ENCODE measurements around the gene FAM83E. TPM values are rescaled to one million over a fixed set of nuclear protein-coding genes. Genes with fewer than 3 reads are reported as not detected.
"Not testable (repeated sequence)": the region's sequence is repeated elsewhere in the genome, so short reads cannot be mapped to it uniquely, and the experiment has no call there.

The FAM83E gene
- polyA plus RNA-seq, 1 donor from 2014 or later: not detected

DNA sequence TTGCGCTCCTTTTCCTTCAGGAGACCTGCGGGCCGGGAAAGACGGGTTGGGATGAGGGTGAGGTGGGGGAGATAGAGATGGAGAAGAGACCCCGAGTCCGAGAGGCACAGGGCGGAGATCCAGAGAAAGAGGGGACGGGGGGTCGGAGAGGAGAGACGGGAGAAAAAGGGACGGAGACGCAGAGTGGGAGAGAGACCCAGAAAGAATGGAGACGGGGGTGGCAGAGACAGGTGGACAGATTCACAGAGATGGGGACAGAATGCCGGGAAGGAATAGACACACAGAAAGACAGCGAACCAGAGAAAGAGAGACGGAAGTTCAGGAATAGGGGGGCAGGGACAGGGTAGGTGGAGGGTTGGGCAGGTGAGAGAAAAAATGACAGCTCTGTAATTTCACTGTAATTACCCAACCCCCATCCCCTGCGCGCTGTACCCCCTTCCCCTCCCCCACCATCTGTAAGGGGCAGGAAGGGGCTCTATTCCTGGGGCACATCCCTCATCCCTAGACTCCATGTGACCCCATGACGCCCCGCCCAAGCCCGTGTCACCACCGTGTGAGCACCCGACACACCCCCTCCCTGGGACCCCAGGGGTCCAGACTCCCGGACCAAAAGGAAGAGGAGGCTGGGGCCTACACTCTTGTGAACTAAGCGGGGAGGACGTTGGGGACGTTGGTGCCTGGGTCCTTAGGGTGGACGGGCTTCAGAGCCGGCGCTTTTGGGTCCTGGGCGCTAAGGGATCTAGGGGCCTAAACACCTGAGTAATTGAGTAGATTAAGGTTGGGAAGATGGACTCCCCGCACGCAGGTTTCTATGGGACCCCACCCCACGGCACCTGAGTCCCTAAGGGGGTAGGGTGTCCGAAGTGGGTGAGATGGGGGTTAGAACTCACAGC lies 21.3 kb upstream of the FAM83E start:
- Mint-ChIP-seq H3K27me3 (no peaks in the 10 kb centered on the region), H3K4me3 (peak overlapping the region; percentile 83 to 98 (median 96)), H3K9me3 (no peaks in the 10 kb centered on the region), H3K4me1 (peaks cover 13 to 26% (median 23%) of the 10 kb centered on the region in 3 donors), H3K27ac (peak overlapping the region; percentile 53 to 93 (median 84)), H3K36me3 (peaks cover 7% of the 10 kb centered on the region)

DNA sequence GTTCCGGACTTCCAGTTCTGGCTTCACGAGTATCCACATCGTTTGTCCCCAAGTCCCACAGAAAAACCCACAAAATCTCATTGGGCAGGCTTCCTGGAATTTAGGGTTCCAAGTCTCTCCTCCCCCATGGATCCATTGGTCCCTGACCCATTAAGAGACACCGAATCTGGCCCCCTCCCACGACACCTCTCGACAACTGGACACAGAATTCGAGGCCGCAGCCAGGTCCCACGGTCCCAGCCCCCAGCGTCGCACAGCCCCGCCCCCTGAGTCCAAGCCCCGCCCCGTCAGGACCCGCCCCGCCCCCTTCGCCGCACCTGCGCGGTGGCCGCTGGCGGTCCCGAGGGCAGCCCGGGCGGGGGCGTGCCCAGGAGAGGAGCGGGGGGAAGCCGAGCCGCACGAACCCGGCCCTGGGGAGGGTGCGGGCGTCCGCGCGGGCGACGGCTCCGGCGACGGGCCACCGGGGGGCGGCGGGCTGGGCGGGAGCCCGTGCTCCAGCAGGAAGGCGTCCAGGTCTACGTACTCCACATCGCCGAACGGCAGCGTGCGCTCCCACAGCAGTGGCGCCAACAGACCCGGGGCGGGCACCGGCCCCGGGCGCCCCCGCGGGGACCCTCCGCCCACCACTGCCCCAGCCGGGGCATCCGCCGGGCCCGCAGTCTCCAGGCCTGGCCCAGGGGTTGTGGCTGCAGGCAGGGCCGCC lies 20.5 kb upstream of the FAM83E start:
- Mint-ChIP-seq H3K9me3 (no peaks in the 10 kb centered on the region), H3K27ac (peak overlapping the region; percentile 93 to 94 (median 94)), H3K4me1 (peaks cover 13 to 24% (median 23%) of the 10 kb centered on the region in 3 donors), H3K4me3 (peak overlapping the region; percentile 88 to 98 (median 95)), H3K27me3 (no peaks in the 10 kb centered on the region), H3K36me3 (peaks cover 7% of the 10 kb centered on the region)

DNA sequence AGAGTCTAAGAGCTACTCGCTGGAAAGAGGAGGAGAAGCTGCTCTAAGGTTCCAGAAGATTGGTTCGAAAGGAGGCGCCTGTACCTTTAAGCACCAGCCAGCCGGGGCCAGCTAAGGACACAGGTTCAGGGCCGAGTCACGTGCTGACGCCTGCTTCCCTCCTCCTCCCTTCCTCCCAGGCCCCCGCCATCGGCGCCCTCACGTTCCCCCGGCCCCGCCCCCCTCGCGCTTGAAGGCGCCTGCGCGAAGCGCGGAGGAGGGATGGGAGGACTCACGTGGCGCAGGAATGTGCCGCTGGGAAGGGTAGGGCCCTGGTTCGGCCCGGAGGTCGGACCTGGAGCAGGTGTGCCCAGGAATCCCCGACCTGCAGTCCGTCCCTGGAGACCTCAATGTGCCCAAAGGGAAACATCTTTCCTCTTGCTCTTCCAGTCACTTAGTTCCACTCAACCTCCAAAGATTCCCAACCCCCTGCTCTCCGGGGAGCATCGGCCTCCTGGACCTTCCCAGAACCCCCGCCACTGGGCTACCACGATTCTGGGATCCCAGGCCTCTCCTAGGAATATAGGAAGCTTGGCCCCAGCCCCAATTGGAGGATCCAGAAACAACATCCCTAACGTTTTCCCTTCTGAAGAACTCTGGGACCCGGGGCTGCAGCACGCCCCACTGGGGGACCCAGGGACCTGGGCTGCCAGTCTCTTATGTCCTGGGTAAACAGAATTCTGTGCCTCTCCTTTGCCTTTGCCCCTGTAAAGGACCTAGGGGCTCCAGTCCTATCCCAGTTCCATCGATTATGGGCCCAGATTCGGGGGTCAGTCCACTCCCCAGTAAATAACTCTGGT lies 19.8 kb upstream of the FAM83E start:
- H3K36me3 Mint-ChIP-seq: peaks cover 10% of the 10 kb centered on the region
- peak overlapping the region; percentile 76 to 94 (median 90) for H3K4me3 Mint-ChIP-seq
- peaks cover 13 to 20% (median 20%) of the 10 kb centered on the region in 3 donors for H3K4me1 Mint-ChIP-seq
- no peaks in the 10 kb centered on the region for H3K27me3 Mint-ChIP-seq
- peak overlapping the region; percentile 91 to 94 (median 94) for H3K27ac Mint-ChIP-seq
- H3K9me3 Mint-ChIP-seq: no peaks in the 10 kb centered on the region

DNA sequence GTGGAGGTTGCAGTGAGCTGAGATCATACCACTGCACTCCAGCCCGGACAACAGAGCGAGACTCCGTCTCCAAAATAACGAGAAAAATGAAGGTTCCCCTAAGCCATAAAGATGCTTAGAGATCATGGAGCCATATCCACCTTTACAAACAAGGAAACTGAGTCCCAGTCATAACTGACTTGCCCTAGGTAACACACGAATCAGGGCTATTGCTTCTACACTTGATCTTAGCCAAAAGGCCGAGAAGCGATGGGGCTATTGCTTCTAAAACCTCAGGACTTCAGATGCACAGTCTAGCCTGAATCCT lies 19.1 kb upstream of the FAM83E start:
- peaks cover 10% of the 10 kb centered on the region for H3K36me3 Mint-ChIP-seq
- peaks cover 13 to 17% (median 16%) of the 10 kb centered on the region in 3 donors for H3K4me1 Mint-ChIP-seq

DNA sequence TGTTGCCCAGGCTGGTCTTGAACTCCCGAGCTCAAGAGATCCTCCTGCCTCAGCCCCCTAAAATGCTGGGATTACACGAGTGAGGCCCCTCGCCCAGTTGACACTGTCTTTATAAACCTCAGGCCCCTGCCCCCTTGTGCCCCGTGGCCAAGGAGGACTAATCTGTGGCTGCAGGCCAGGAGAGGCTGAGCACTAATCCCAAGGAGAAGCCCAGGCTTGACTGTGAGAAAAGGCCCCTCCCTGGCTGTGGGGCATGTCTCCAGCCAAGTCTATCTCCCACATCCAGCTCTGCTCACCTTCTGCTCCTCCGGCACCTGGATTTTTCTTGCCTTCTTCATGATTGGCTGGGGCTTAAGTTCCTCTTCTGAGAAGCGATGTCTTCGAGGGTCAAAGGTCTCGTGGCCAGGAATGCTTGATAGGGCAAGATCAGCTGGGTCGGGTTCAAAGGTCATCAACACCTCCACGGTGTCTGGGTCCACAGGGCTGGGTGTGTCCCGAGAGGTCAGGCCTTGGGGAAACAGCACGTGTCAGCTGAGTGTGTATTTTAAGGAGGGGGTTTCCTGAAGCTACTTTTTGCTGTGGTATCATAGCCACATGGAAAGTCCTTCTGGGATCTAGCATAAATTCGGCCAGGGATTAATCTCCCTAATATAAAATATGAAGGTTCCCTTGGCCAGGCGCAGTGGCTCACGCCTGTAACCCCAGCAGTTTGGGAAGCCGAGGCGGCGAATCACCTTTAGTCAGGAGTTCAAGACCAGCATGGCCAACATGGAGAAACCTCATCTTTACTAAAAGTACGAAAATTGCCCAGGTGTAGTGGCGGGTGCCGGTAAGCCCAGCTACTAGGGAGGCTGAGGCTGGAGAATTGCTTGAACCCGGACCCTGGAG lies 18.5 kb upstream of the FAM83E start:
- H3K27ac Mint-ChIP-seq: peak overlapping the region in 2 of 3 donors; percentile 76 to 94

More for the DNA sequence above, 19.1 kb upstream of the FAM83E start:
- Mint-ChIP-seq H3K27ac (peak overlapping the region; percentile 91 to 94 (median 94)), H3K27me3 (no peaks in the 10 kb centered on the region), H3K4me3 (peak overlapping the region; percentile 76 to 94 (median 90)), H3K9me3 (no peaks in the 10 kb centered on the region)

DNA sequence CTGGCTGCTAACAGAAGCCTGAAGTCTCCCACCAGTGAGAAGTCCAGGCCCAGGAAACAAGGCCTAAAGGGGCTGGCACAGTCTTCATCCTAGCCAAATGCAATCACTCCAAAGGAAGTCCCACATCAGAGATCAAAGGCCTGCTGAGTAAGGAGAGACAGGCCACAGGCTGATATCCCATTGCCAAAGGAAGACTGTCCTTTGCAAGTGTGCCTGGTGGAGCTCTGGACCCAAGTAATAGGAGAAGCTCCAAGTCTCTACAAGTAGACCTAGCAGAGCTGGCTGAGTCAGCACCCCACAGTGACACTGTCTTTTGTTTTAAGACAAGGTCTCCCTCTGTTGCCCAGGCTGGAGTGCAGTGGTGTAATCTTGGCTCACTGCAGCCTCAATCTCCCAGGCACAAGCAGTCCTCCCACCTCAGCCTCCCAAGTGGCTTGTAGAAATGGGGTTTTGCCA lies 17.8 kb upstream of the FAM83E start:
- peaks cover 7% of the 10 kb centered on the region for H3K36me3 Mint-ChIP-seq
- H3K27ac Mint-ChIP-seq: peak overlapping the region in 2 of 3 donors; percentile 63 to 94
- peaks cover 8 to 10% (median 10%) of the 10 kb centered on the region in 3 donors for H3K4me1 Mint-ChIP-seq
- H3K9me3 Mint-ChIP-seq: no peaks in the 10 kb centered on the region
- no peaks in the 10 kb centered on the region for H3K27me3 Mint-ChIP-seq
- peak overlapping the region in 3 of 4 donors; percentile 27 to 77 (median 55) for H3K4me3 Mint-ChIP-seq

More for the DNA sequence above, 18.5 kb upstream of the FAM83E start:
- H3K27me3 Mint-ChIP-seq: no peaks in the 10 kb centered on the region
- H3K4me1 Mint-ChIP-seq: peaks cover 10 to 12% (median 11%) of the 10 kb centered on the region in 3 donors
- H3K36me3 Mint-ChIP-seq: peaks cover 7% of the 10 kb centered on the region
- peak overlapping the region in 2 of 4 donors; percentile 88 to 92 for H3K4me3 Mint-ChIP-seq
- H3K9me3 Mint-ChIP-seq: no peaks in the 10 kb centered on the region

DNA sequence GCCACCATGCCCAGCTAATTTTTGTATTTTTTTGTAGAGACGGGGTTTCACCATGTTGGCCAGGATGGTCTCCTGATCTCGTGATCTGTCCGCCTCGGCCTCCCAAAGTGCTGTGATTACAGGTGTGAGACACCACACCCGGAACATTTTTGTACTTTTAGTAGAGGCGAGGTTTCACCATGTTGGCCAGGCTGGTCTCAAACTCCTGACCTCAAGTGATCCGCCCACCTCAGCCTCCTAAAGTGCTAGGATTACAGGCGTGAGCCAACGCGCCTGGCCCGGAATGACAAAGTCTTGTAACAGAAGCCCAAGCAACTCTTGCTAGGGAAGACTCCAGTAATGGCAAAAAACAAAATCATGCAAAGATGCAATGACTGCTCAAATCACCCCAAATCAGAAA lies 17.4 kb upstream of the FAM83E start:
- not testable (repeated sequence) for H3K36me3 Mint-ChIP-seq, H3K4me1 Mint-ChIP-seq, H3K27me3 Mint-ChIP-seq, H3K9me3 Mint-ChIP-seq
- Mint-ChIP-seq H3K4me3 (peak overlapping the region in 3 of 4 donors; percentile 27 to 77 (median 55)), H3K27ac (peak overlapping the region in 2 of 3 donors; percentile 63 to 81)

DNA sequence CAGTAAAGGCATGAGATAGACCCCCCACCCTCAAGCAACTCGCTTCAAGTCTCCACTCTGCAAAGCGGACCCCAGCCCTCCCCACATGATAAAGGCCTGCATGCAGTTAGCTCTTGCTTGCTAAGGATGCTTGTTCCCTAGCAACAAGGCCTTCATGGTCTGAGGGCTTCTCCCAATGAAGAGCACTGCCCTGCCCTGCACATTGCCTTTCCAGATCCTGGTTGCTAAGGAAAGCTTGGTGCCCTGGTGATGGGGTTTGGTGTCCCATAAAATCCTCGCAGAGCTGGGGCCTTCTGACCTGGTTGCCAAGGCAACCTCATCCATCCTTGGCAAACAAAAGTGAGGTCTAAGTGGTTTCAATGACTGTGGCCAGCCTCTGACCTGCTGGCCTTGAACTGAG lies 16.3 kb upstream of the FAM83E start:
- H3K27ac Mint-ChIP-seq: no peak overlapping the region
- H3K9me3 Mint-ChIP-seq: no peaks in the 10 kb centered on the region
- H3K27me3 Mint-ChIP-seq: no peaks in the 10 kb centered on the region
- H3K4me1 Mint-ChIP-seq: peaks cover 10% of the 10 kb centered on the region in 3 donors
- peaks cover 7% of the 10 kb centered on the region for H3K36me3 Mint-ChIP-seq
- peak overlapping the region in 1 of 4 donors; percentile 52 for H3K4me3 Mint-ChIP-seq

DNA sequence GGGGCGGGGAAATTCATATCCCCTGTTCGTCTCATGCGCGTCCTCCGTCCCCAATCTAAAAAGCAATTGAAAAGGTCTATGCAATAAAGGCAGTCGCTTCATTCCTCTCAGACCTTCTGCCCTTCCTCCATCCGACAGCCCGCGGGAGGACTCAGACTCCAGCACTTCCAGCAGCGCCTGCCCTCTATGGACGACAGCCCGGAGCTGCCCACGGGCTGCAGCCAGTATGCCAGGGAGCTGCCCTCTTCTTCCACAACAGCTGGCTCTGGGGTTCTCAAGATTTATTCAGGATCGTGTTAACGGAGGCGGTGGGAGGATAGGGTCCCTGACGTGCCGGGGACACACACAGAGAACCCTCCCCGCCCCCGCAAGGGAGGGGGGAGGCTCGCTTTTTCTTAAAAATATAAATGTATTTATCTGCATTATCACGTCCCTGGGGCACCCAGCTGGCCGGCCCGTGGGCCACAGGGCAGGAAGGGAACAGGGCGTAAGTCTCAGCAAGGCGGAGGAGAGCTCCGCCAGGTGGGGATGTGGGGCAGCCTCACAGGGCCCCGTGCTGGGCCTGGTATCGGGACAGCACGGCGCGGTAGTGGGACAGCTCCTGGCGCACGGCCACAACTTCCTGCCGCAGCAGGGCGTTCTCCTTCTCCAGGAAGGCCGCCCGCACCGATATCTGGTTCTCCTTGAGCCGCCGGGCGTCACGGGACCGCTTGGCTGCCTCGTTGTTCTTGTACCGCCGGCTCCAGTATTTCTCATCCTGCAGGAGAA lies 15.6 kb upstream of the FAM83E start:
- peak overlapping the region in 1 of 3 donors; percentile 53 for H3K27ac Mint-ChIP-seq
- H3K9me3 Mint-ChIP-seq: no peaks in the 10 kb centered on the region
- peaks cover 10% of the 10 kb centered on the region in 3 donors for H3K4me1 Mint-ChIP-seq
- H3K27me3 Mint-ChIP-seq: no peaks in the 10 kb centered on the region
- H3K4me3 Mint-ChIP-seq: no peak overlapping the region
- H3K36me3 Mint-ChIP-seq: peaks cover 7% of the 10 kb centered on the region

DNA sequence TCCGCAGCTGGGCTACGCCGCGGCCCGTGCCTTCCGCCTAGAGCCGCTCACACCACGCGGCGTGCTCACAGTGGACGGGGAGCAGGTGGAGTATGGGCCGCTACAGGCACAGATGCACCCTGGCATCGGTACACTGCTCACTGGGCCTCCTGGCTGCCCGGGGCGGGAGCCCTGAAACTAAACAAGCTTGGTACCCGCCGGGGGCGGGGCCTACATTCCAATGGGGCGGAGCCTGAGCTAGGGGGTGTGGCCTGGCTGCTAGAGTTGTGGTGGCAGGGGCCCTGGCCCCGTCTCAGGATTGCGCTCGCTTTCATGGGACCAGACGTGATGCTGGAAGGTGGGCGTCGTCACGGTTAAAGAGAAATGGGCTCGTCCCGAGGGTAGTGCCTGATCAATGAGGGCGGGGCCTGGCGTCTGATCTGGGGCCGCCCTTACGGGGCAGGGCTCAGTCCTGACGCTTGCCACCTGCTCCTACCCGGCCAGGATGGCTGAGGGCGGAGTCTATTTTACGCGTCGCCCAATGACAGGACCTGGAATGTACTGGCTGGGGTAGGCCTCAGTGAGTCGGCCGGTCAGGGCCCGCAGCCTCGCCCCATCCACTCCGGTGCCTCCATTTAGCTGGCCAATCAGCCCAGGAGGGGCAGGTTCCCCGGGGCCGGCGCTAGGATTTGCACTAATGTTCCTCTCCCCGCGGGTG lies 14.9 kb upstream of the FAM83E start:
- Mint-ChIP-seq H3K27ac (no peak overlapping the region), H3K36me3 (peaks cover 7% of the 10 kb centered on the region), H3K4me1 (peaks cover 7 to 14% (median 10%) of the 10 kb centered on the region in 3 donors), H3K9me3 (no peaks in the 10 kb centered on the region), H3K27me3 (no peaks in the 10 kb centered on the region), H3K4me3 (peak overlapping the region in 1 of 4 donors; percentile 70)

DNA sequence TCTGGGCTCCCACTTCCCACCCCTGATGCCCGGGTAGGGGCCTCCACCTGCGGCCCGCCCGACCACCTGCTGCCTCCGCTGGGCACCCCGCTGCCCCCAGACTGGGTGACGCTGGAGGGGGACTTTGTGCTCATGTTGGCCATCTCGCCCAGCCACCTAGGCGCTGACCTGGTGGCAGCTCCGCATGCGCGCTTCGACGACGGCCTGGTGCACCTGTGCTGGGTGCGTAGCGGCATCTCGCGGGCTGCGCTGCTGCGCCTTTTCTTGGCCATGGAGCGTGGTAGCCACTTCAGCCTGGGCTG lies 14.4 kb upstream of the FAM83E start:
- Mint-ChIP-seq H3K9me3 (no peaks in the 10 kb centered on the region), H3K4me3 (no peak overlapping the region), H3K27ac (no peak overlapping the region), H3K4me1 (peaks cover 7 to 12% (median 9%) of the 10 kb centered on the region in 3 donors), H3K36me3 (peaks cover 6% of the 10 kb centered on the region), H3K27me3 (no peaks in the 10 kb centered on the region)

DNA sequence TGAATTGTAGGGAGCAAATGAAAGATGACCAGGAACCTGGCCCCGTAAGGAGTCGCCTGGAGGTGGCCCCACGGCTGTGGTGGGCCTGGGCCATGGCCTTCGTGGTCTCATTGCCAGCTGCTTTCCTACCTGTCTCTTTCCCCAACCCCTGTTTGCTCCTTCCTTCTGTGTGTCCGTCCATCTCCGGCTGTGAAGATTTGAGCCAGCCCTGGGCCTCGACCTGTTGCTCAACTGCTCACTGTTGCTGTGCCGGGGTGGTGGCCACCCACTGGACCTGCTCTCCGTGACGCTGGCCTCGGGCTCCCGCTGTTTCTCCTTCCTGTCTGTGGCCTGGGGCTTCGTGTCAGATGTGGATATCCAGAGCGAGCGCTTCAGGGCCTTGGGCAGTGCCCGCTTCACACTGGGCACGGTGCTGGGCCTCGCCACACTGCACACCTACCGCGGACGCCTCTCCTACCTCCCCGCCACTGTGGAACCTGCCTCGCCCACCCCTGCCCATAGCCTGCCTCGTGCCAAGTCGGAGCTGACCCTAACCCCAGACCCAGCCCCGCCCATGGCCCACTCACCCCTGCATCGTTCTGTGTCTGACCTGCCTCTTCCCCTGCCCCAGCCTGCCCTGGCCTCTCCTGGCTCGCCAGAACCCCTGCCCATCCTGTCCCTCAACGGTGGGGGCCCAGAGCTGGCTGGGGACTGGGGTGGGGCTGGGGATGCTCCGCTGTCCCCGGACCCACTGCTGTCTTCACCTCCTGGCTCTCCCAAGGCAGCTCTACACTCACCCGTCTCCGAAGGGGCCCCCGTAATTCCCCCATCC lies 13.8 kb upstream of the FAM83E start:
- Mint-ChIP-seq H3K36me3 (peaks cover 5% of the 10 kb centered on the region), H3K27ac (peak overlapping the region in 1 of 3 donors; percentile 86), H3K4me3 (no peak overlapping the region), H3K4me1 (peaks cover 7 to 14% (median 12%) of the 10 kb centered on the region in 3 donors), H3K9me3 (no peaks in the 10 kb centered on the region), H3K27me3 (no peaks in the 10 kb centered on the region)

Data from IgD-negative memory B cell (primary cell).